SHP77 (cell line): ENCODE results near the gene CDH8.

Source experiments
- DNase-seq, 2 experiments: peaks; one replicate each; lab custom pipeline; 2025; lab: John Stamatoyannopoulos, UW

CDH8 gene

GRCh38 chr16:61654962-61655361 lies 381.3 kb downstream of the CDH8 start:
- DNase-seq = no peak

GRCh38 chr16:61653544-61653943 lies 382.7 kb downstream of the CDH8 start:
- no peak for DNase-seq

GRCh38 chr16:61645561-61645960 lies 390.7 kb downstream of the CDH8 start:
- DNase-seq = no peak

GRCh38 chr16:61644736-61645135 lies 391.5 kb downstream of the CDH8 start:
- no peak for DNase-seq

- DNase-seq = no peak
These were observed 418.9 kb downstream of the CDH8 start for GRCh38 chr16:61617219-61617783.

- DNase-seq = no peak
These were observed 420.1 kb downstream of the CDH8 start for GRCh38 chr16:61616088-61616487.

- DNase-seq = no peak
These were observed 424.3 kb downstream of the CDH8 start for GRCh38 chr16:61611847-61612491.

- no peak for DNase-seq
These were observed 429.7 kb downstream of the CDH8 start for GRCh38 chr16:61606581-61606980.
